ENCODE measurements around the gene TPK1. TPM values are rescaled to one million over a fixed set of nuclear protein-coding genes. Genes with fewer than 3 reads are reported as not detected.

Gene TPK1
- polyA plus RNA-seq, 1 of the 3 experiments (the other 2 are of a cell fraction) = 3.3 TPM

DNA sequence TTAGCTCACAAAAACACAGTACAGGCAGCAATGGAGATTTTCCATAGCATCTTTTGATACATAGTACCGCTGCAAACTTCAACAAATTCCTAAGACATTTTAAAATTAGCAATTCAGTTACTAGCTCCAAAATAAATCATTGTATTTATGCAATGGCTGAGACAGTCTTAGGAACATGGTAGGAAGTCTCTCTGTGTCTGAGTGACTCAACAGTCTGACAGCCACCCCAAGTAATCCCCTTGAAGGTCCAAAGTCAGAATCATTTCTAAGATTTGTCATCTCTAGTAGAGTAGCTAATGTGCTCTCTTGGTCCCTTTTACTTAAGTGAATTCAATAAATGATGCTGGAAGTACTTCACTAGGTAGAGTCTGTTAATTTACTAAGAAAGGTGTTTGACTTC is 338.6 kb downstream of the TPK1 start:
- CTCF ChIA-PET = no interaction called here
- no peak overlapping the region for H3K27ac ChIP-seq (ENCODE audit: low read depth in 2 of 2, low read length in 1 of 2)
- H3K9me3 ChIP-seq = no peaks in the 10 kb centered on the region
- TF ChIP-seq TAF1 (IDR thresholded peaks at IDR 0.05; ENCODE audit: borderline replicate concordance, low read depth, low read length) = no peak
- no peak for TF ChIP-seq EP300 (IDR thresholded peaks at IDR 0.05; ENCODE audit: borderline replicate concordance in 1 of 2, low read depth in 1 of 2, low read length in 1 of 2)
- TF ChIP-seq SMC3 (IDR thresholded peaks at IDR 0.05; ENCODE audit: low read depth, low read length) = no peak
- TF ChIP-seq FOSL2 (IDR thresholded peaks at IDR 0.05; ENCODE audit: borderline replicate concordance, low read depth) = no peak
- TF ChIP-seq, protein P1, sequence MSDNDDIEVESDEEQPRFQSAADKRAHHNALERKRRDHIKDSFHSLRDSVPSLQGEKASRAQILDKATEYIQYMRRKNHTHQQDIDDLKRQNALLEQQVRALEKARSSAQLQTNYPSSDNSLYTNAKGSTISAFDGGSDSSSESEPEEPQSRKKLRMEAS (IDR thresholded peaks at IDR 0.05; ENCODE audit: low read depth) = no peak
- no peak for TF ChIP-seq YY1 (IDR thresholded peaks at IDR 0.05; ENCODE audit: low read depth)
- no peak for TF ChIP-seq REST (IDR thresholded peaks at IDR 0.05; ENCODE audit: low read depth, low read length)
- no peak for TF ChIP-seq USF1 (IDR thresholded peaks at IDR 0.05; ENCODE audit: borderline replicate concordance, low read depth)
- TF ChIP-seq JUND (IDR thresholded peaks at IDR 0.05) = no peak
- no peak for TF ChIP-seq SIN3A (IDR thresholded peaks at IDR 0.05; ENCODE audit: borderline replicate concordance, low read depth, low read length)
- TF ChIP-seq, protein P2, sequence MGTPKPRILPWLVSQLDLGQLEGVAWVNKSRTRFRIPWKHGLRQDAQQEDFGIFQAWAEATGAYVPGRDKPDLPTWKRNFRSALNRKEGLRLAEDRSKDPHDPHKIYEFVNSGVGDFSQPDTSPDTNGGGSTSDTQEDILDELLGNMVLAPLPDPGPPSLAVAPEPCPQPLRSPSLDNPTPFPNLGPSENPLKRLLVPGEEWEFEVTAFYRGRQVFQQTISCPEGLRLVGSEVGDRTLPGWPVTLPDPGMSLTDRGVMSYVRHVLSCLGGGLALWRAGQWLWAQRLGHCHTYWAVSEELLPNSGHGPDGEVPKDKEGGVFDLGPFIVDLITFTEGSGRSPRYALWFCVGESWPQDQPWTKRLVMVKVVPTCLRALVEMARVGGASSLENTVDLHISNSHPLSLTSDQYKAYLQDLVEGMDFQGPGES (IDR thresholded peaks at IDR 0.05; ENCODE audit: low read depth, low read length) = no peak
- TF ChIP-seq RAD21 (IDR thresholded peaks at IDR 0.05; ENCODE audit: low read length) = no peak
- no peak for TF ChIP-seq RFX5 (IDR thresholded peaks at IDR 0.05; ENCODE audit: low read length)
- TF ChIP-seq GATA2 (CRISPR knock-in tag; IDR thresholded peaks at IDR 0.05) = no peak
- TF ChIP-seq POLR2AphosphoS5 (IDR thresholded peaks at IDR 0.05; ENCODE audit: low read depth, low read length) = no peak
- no peak for DNase-seq
- no peak overlapping the region for H3K4me3 ChIP-seq (ENCODE audit: low read depth in 2 of 2, low read length in 1 of 2)
- no peak overlapping the region for H2AFZ ChIP-seq (ENCODE audit: low read depth)
- no peaks in the 10 kb centered on the region for H3K79me2 ChIP-seq (ENCODE audit: insufficient read depth)
- no peaks in the 10 kb centered on the region for H3F3A ChIP-seq (replicated peaks; ENCODE audit: insufficient read depth)
- H3K4me2 ChIP-seq = no peak overlapping the region
- POLR2A ChIA-PET = no interaction called here
- H3K36me3 ChIP-seq (replicated peaks in 1 of 2; ENCODE audit: control insufficient read depth in 1 of 2, insufficient read depth in 2 of 2, low read length in 1 of 2) = no peaks in the 10 kb centered on the region
- no peak overlapping the region for H3K9ac ChIP-seq
- WGBS (ENCODE audit: low lambda C conversion rate) = 18% methylated on average over 1 of the region's 1 CpG
- H3K27me3 ChIP-seq (ENCODE audit: insufficient read depth) = no peaks in the 10 kb centered on the region
- peaks cover 7% of the 10 kb centered on the region; the same call in 1 of the 2 replicates for H3K9me2 ChIP-seq
- H4K20me1 ChIP-seq (ENCODE audit: insufficient read depth) = no peaks in the 10 kb centered on the region
- H3K4me1 ChIP-seq (ENCODE audit: control insufficient read depth in 1 of 2, insufficient read depth in 2 of 2, low read depth in 1 of 2, low read length in 1 of 2) = no peaks in the 10 kb centered on the region
